ENCODE results near the gene UPF2.

UPF2 gene

DNA sequence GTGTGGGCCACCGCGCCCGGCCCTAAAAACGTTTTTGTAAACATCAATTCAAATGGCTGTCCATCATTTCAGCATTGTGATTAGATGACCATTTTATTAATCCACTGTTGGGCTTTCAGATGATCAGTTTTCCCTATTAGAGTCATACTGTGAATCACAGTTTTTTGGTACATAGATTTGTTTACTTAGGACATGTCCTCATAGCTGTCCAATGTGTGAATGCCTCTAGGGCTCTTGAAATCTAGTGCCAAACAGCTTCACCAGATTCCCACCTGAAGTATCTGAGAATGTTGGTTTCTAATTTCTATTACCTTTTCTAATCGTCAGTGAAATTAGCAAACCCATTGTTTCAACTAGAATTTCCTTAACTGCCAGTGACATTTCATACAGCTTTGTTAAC is 66.8 kb downstream of the UPF2 start:
- no peak for TF ChIP-seq SIN3A (IDR thresholded peaks at IDR 0.05; ENCODE audit: borderline replicate concordance, insufficient read depth, low read length)
- no peak for TF ChIP-seq POLR2AphosphoS5 (IDR thresholded peaks at IDR 0.05; ENCODE audit: low read depth, low read length)
- TF ChIP-seq TAF1 (IDR thresholded peaks at IDR 0.05; ENCODE audit: borderline replicate concordance, insufficient read depth, low read length): no peak
- TF ChIP-seq REST (IDR thresholded peaks at IDR 0.05; ENCODE audit: insufficient read depth in 1 of 2, low read depth in 2 of 2, low read length in 2 of 2): no peak
- no peak for TF ChIP-seq FOXP2 (optimal IDR thresholded peaks at IDR 0.05; ENCODE audit: borderline replicate concordance, extremely low read depth, extremely low read length, insufficient read depth)

- TF ChIP-seq REST (IDR thresholded peaks at IDR 0.05; ENCODE audit: insufficient read depth in 1 of 2, low read depth in 2 of 2, low read length in 2 of 2) (no peak), SIN3A (IDR thresholded peaks at IDR 0.05; ENCODE audit: borderline replicate concordance, insufficient read depth, low read length) (no peak), TAF1 (IDR thresholded peaks at IDR 0.05; ENCODE audit: borderline replicate concordance, insufficient read depth, low read length) (no peak), POLR2AphosphoS5 (IDR thresholded peaks at IDR 0.05; ENCODE audit: low read depth, low read length) (no peak), FOXP2 (optimal IDR thresholded peaks at IDR 0.05; ENCODE audit: borderline replicate concordance, extremely low read depth, extremely low read length, insufficient read depth) (no peak)
These were observed 80.4 kb downstream of the UPF2 start for GRCh38 chr10:11962176-11962575.

DNA sequence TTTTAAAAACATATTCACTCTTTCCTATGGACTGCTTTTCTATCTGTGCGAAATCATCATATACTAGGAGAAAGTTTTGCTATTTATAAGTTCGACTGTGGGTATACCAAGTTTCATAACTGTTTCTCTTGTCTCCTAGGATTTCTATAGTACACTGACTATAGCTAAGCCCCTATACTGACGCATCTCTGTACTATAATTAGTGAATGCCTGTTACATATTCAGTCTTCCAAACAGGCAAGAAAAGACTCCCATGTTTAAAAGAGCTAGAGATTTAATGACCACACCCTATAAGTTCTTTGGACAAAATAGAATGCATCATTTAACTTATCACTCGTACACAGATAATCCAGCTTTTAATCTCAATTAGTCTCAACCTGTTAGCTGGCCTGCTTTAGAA is 80.8 kb downstream of the UPF2 start:
- no peak for TF ChIP-seq POLR2AphosphoS5 (IDR thresholded peaks at IDR 0.05; ENCODE audit: low read depth, low read length)
- TF ChIP-seq FOXP2 (optimal IDR thresholded peaks at IDR 0.05; ENCODE audit: borderline replicate concordance, extremely low read depth, extremely low read length, insufficient read depth): no peak
- no peak for TF ChIP-seq REST (IDR thresholded peaks at IDR 0.05; ENCODE audit: insufficient read depth in 1 of 2, low read depth in 2 of 2, low read length in 2 of 2)
- no peak for TF ChIP-seq TAF1 (IDR thresholded peaks at IDR 0.05; ENCODE audit: borderline replicate concordance, insufficient read depth, low read length)
- no peak for TF ChIP-seq SIN3A (IDR thresholded peaks at IDR 0.05; ENCODE audit: borderline replicate concordance, insufficient read depth, low read length)

DNA sequence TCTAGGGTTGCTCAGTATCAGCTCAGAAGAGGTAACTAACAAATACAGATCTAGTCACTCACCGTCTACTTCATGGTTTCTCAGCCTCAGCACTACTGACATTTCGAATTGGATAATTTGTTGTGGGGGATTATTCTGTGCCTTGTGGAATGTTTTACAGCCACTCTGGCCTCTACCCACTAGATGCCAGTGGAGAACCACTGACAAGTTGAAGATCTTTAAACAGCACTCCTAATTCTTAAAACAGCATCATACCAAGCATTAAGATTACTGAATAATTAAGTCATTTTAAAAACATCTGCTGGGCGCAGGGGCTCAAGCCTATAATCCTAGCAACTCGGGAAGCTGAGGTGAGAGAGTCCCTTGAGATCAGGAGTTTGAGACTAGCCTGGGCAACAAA is 82.6 kb downstream of the UPF2 start:
- TF ChIP-seq FOXP2 (optimal IDR thresholded peaks at IDR 0.05; ENCODE audit: borderline replicate concordance, extremely low read depth, extremely low read length, insufficient read depth) (no peak), TAF1 (IDR thresholded peaks at IDR 0.05; ENCODE audit: borderline replicate concordance, insufficient read depth, low read length) (no peak), REST (IDR thresholded peaks at IDR 0.05; ENCODE audit: insufficient read depth in 1 of 2, low read depth in 2 of 2, low read length in 2 of 2) (no peak), POLR2AphosphoS5 (IDR thresholded peaks at IDR 0.05; ENCODE audit: low read depth, low read length) (no peak), SIN3A (IDR thresholded peaks at IDR 0.05; ENCODE audit: borderline replicate concordance, insufficient read depth, low read length) (no peak)

- TF ChIP-seq POLR2AphosphoS5 (IDR thresholded peaks at IDR 0.05; ENCODE audit: low read depth, low read length) (no peak), TAF1 (IDR thresholded peaks at IDR 0.05; ENCODE audit: borderline replicate concordance, insufficient read depth, low read length) (no peak)
These were observed 83.7 kb downstream of the UPF2 start for GRCh38 chr10:11958956-11959355.
